Kidney epithelial cell (primary cell): ENCODE measurements around the gene FRMD3. TPM values are rescaled to one million over a fixed set of nuclear protein-coding genes. Genes with fewer than 3 reads are reported as not detected.

ENCODE experiments used
- DNase-seq: peaks from one replicate; pipeline ENCODE4 v3.0.0-alpha.2; 2010; ENCODE audit warnings: low read depth
- H3K27me3 ChIP-seq: 2 replicates; pipeline ENCODE4 v1.6.0; 2011; ENCODE audit warnings: low read length; ENCODE audit not compliant: control insufficient read depth, insufficient read depth
- H3K36me3 ChIP-seq: 2 replicates; pipeline ENCODE4 v1.5.1; 2011; ENCODE audit warnings: low read length; ENCODE audit not compliant: control insufficient read depth, insufficient read depth
- H3K4me3 ChIP-seq: 2 replicates; pipeline ENCODE4 v1.5.1; 2011; ENCODE audit warnings: low read depth, mild to moderate bottlenecking, control low read depth, low read length
- CTCF ChIP-seq: IDR thresholded peaks from 2 replicates; pipeline ENCODE4 v1.5.1; 2011; ENCODE audit warnings: mild to moderate bottlenecking, moderate library complexity, low read length, control low read depth, inconsistent platforms; ENCODE audit not compliant: insufficient read depth, poor library complexity, severe bottlenecking
- total RNA-seq: library from RNA; depleted of rRNA; stranded (reverse); fragments of >200 nt; gene quantifications from 2 replicates; pipeline ENCODE4 v1.2.3, GENCODE V29; 2015

Gene FRMD3
- total RNA-seq, 1 donor from 2014 or later, result 5.2 TPM

- H3K4me3 ChIP-seq, result no peak overlapping the region
- H3K36me3 ChIP-seq, result no peaks in the 10 kb centered on the region
- no peak for TF ChIP-seq CTCF
- no peaks in the 10 kb centered on the region for H3K27me3 ChIP-seq
- DNase-seq, result no peak
Observed at GRCh38 chr9:83441390-83441789, 96.8 kb downstream of the FRMD3 start.

DNA sequence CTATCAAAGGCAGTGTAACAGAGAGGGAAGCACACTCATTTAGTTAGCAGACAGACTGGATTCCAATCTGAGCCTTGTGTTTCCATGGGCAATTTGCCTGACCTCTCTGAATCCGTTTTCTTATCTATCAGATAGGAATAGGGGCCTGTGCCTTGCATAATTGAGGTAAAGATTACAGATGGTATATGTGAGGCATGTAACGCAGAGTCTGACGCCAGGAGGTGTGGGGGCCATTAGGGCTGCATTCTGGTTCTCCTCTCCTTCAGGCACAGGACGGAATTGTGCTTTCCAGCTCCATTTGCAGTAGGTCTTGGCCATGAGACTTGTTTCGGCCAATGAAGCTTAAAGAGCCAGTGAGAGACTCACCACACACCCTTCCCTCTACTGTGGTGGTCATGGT is 97.6 kb downstream of the FRMD3 start:
- no peak for DNase-seq

DNA sequence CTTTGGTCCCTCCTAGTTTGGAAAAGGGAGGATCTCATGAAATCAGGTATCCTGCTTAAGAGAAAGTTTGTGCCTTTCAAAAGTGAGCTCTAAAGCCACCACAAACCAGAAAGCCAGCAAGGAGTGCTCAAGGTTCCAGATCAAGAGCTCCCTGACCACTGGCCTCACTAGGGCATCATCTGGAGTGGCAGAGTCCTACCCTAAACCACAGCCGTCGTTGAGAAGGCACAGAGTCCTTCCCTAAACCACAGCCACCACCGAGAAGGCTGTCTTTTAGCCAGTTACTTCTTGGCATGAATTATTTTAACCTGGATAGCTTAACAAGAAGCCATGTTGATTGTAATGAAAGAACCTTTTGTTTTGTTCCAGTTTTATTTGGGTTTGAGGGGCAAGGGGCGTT is 102.9 kb downstream of the FRMD3 start:
- TF ChIP-seq CTCF, result no peak
- no peaks in the 10 kb centered on the region for H3K27me3 ChIP-seq
- no peak overlapping the region for H3K4me3 ChIP-seq
- no peaks in the 10 kb centered on the region for H3K36me3 ChIP-seq
- DNase-seq, result no peak

More for the DNA sequence above, 97.6 kb downstream of the FRMD3 start:
- TF ChIP-seq CTCF, result no peak
- H3K27me3 ChIP-seq, result no peaks in the 10 kb centered on the region
- no peak overlapping the region for H3K4me3 ChIP-seq
- H3K36me3 ChIP-seq, result no peaks in the 10 kb centered on the region

DNA sequence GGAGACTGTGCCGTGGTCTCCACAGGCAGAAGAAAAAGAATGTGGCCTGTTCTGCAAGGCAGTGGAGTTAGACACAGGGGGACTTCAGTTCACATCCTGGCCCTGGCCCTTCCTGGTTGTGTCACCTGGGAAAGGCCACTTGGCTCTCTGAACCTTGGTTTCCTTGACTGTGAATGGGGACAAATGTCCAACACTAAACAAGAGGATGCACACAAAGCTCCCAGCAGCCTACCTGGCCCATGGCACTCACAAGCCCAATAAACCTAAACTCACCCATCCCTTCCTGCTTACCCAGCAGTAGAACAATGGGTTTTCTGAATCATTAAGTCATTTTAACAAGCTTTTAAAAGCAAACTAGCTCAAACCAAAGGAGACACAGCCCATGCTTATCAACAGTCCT is 103.9 kb downstream of the FRMD3 start:
- no peaks in the 10 kb centered on the region for H3K36me3 ChIP-seq
- H3K27me3 ChIP-seq, result no peaks in the 10 kb centered on the region
- TF ChIP-seq CTCF, result no peak

GRCh38 chr9:83433846-83434245 is 104.4 kb downstream of the FRMD3 start:
- TF ChIP-seq CTCF, result no peak
- H3K4me3 ChIP-seq, result no peak overlapping the region
- no peaks in the 10 kb centered on the region for H3K36me3 ChIP-seq
- H3K27me3 ChIP-seq, result no peaks in the 10 kb centered on the region
- no peak for DNase-seq

More for the DNA sequence above, 103.9 kb downstream of the FRMD3 start:
- H3K4me3 ChIP-seq, result no peak overlapping the region
- DNase-seq, result no peak

GRCh38 chr9:83432877-83433550 is 105.2 kb downstream of the FRMD3 start:
- no peak for DNase-seq
- Histone ChIP-seq H3K36me3 (no peaks in the 10 kb centered on the region), H3K27me3 (no peaks in the 10 kb centered on the region), H3K4me3 (no peak overlapping the region)
- no peak for TF ChIP-seq CTCF
